WTC11 (cell line): ENCODE results near the gene RBM44. TPM values are rescaled to one million over a fixed set of nuclear protein-coding genes. Genes with fewer than 3 reads are reported as not detected.

Experiments
- ATAC-seq: fragments of 200-7000 bp; cut with Tn5 transposase; 2 replicates; pipeline ENCODE4 v1.10.0; 2021; ENCODE audit warnings: mild to moderate bottlenecking, moderate library complexity
- CTCF ChIA-PET: fragments of 300-600 bp; sonication (Branson Sonifier 250); formaldehyde crosslinking; loops from one replicate; lab custom pipeline; 2021; ENCODE audit warnings: antibody characterized with exemption; lab: Charles Lee
- POLR2A ChIA-PET: fragments of 350-600 bp; sonication (Branson Sonifier 250); formaldehyde crosslinking; loops from one replicate; lab custom pipeline; 2021; ENCODE audit warnings: antibody characterized with exemption; lab: Charles Lee
- DNase-seq: peaks from one replicate; pipeline ENCODE4 v3.0.0; 2021; ENCODE audit warnings: low spot score
- H3K27ac Mint-ChIP-seq: 2 replicates; pipeline ENCODE4 v1.8.0; 2021; ENCODE audit warnings: mixed read lengths
- H3K27me3 Mint-ChIP-seq: 2 replicates; pipeline ENCODE4 v1.8.0; 2021; ENCODE audit warnings: low read depth, mild to moderate bottlenecking, moderate library complexity, mixed read lengths
- H3K36me3 Mint-ChIP-seq: 2 replicates; pipeline ENCODE4 v1.8.0; 2021; ENCODE audit warnings: mixed read lengths
- H3K4me1 Mint-ChIP-seq: 2 replicates; pipeline ENCODE4 v1.8.0; 2022; ENCODE audit warnings: mixed read lengths
- H3K4me3 Mint-ChIP-seq: 2 replicates; pipeline ENCODE4 v1.8.0; 2021; ENCODE audit warnings: mild to moderate bottlenecking, moderate library complexity, mixed read lengths
- H3K9me3 Mint-ChIP-seq: 2 replicates; pipeline ENCODE4 v1.8.0; 2021; ENCODE audit warnings: mixed read lengths
- E2F1 ChIP-seq: sonication (generic); formaldehyde crosslinking; IDR thresholded peaks from 2 replicates; pipeline ENCODE4 v1.8.0; 2022; ENCODE audit warnings: mild to moderate bottlenecking, missing genetic modification reagents
- ETV6 ChIP-seq: sonication (generic); formaldehyde crosslinking; IDR thresholded peaks from 2 replicates; pipeline ENCODE4 v1.8.1; 2022; ENCODE audit warnings: mild to moderate bottlenecking, missing genetic modification reagents
- FOXP1 ChIP-seq: sonication (generic); formaldehyde crosslinking; IDR thresholded peaks from 2 replicates; pipeline ENCODE4 v1.8.0; 2022; ENCODE audit warnings: missing genetic modification reagents, mild to moderate bottlenecking, moderate library complexity, borderline replicate concordance
- JUN ChIP-seq: sonication (generic); formaldehyde crosslinking; IDR thresholded peaks from 2 replicates; pipeline ENCODE4 v1.8.0; 2023; ENCODE audit warnings: mild to moderate bottlenecking, missing genetic modification reagents
- KAT7 ChIP-seq: sonication (generic); formaldehyde crosslinking; IDR thresholded peaks from 2 replicates; pipeline ENCODE4 v1.8.1; 2023; ENCODE audit warnings: missing genetic modification reagents, mild to moderate bottlenecking, borderline replicate concordance
- MAX ChIP-seq: sonication (generic); formaldehyde crosslinking; IDR thresholded peaks from 2 replicates; pipeline ENCODE4 v1.8.0; 2022; ENCODE audit warnings: mild to moderate bottlenecking, missing genetic modification reagents
- OVOL2 ChIP-seq: fragments of 250-450 bp; sonication (Bioruptor Pico); IDR thresholded peaks from 2 replicates; pipeline ENCODE4 v1.9.0; 2021; ENCODE audit warnings: mild to moderate bottlenecking, borderline replicate concordance
- SMAD3 ChIP-seq: sonication (generic); formaldehyde crosslinking; IDR thresholded peaks from 2 replicates; pipeline ENCODE4 v1.8.0; 2022; ENCODE audit warnings: missing genetic modification reagents, mild to moderate bottlenecking, borderline replicate concordance
- SOX15 ChIP-seq: fragments of 250-450 bp; sonication (Bioruptor Pico); IDR thresholded peaks from 2 replicates; pipeline ENCODE4 v1.9.0; 2021; ENCODE audit warnings: mild to moderate bottlenecking
- TP53 ChIP-seq: sonication (generic); formaldehyde crosslinking; IDR thresholded peaks from 2 replicates; pipeline ENCODE4 v1.8.1; 2023; ENCODE audit warnings: mild to moderate bottlenecking, missing genetic modification reagents
- ZNF317 ChIP-seq: sonication (generic); formaldehyde crosslinking; IDR thresholded peaks from 2 replicates; pipeline ENCODE4 v1.8.1; 2023; ENCODE audit warnings: low read depth, mild to moderate bottlenecking, moderate library complexity, missing genetic modification reagents, borderline replicate concordance
- total RNA-seq: library from RNA; stranded (reverse); gene quantifications from 3 replicates; pipeline ENCODE4 v1.2.3, GENCODE V29; 2021
- TF ChIP-seq, protein P1 (sequence below): sonication (generic); formaldehyde crosslinking; IDR thresholded peaks from 2 replicates; pipeline ENCODE4 v1.8.1; 2022; ENCODE audit warnings: low read depth, mild to moderate bottlenecking, moderate library complexity, missing genetic modification reagents, borderline replicate concordance
- TF ChIP-seq, protein P2 (sequence below): sonication (generic); formaldehyde crosslinking; IDR thresholded peaks from 2 replicates; pipeline ENCODE4 v1.8.0; 2023; ENCODE audit warnings: mild to moderate bottlenecking, missing genetic modification reagents
- TF ChIP-seq, protein P3 (sequence below): sonication (generic); formaldehyde crosslinking; IDR thresholded peaks from 2 replicates; pipeline ENCODE4 v1.8.1; 2022; ENCODE audit warnings: low read depth, missing genetic modification reagents, borderline replicate concordance

RBM44 gene
- total RNA-seq, 1 experiment from 2014 or later, result 1.3 TPM

DNA sequence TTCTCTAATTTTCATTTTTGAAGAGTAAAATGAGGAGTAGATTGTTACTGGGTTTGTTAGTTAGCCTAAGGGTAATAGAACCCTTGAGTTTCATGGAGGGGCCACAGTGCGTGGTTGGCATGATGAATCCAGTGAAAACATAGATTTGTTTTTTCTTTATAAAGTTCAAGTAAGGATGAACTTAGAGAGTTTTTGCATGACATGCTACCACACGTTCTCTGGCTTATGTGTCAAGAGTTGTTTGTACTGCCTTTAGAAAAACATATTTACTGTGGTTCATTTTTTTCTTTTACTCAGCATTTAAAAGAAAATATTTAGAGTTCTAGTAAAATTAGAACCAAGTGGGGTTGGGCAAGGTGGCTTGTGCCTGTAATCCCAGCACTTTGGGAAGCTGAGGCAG is 21.8 kb downstream of the RBM44 start:
- no peak for DNase-seq
- no peak for ATAC-seq
- H3K4me1 Mint-ChIP-seq, result no peaks in the 10 kb centered on the region
- H3K27me3 Mint-ChIP-seq, result 0 out of 2 replicates have a peak, but pooled peaks cover 3% of the 10 kb centered on the region
- TF ChIP-seq SMAD3 (CRISPR knock-in tag), result no peak
- no peaks in the 10 kb centered on the region for H3K9me3 Mint-ChIP-seq
- H3K27ac Mint-ChIP-seq, result no peak overlapping the region
- H3K4me3 Mint-ChIP-seq, result no peak overlapping the region
- ChIA-PET CTCF (no interaction called here), POLR2A (no interaction called here)
- no peaks in the 10 kb centered on the region for H3K36me3 Mint-ChIP-seq

- no peaks in the 10 kb centered on the region for H3K27me3 Mint-ChIP-seq
- no peaks in the 10 kb centered on the region for H3K9me3 Mint-ChIP-seq
- H3K36me3 Mint-ChIP-seq, result no peaks in the 10 kb centered on the region
- no peaks in the 10 kb centered on the region for H3K4me1 Mint-ChIP-seq
- TF ChIP-seq SOX15 (CRISPR knock-in tag), result no peak
- no peak for TF ChIP-seq KAT7
- no peak for TF ChIP-seq FOXP1 (CRISPR knock-in tag)
- TF ChIP-seq, protein P1, sequence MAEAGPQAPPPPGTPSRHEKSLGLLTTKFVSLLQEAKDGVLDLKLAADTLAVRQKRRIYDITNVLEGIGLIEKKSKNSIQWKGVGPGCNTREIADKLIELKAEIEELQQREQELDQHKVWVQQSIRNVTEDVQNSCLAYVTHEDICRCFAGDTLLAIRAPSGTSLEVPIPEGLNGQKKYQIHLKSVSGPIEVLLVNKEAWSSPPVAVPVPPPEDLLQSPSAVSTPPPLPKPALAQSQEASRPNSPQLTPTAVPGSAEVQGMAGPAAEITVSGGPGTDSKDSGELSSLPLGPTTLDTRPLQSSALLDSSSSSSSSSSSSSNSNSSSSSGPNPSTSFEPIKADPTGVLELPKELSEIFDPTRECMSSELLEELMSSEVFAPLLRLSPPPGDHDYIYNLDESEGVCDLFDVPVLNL, result no peak
- no peak for TF ChIP-seq SMAD3 (CRISPR knock-in tag)
- TF ChIP-seq TP53 (CRISPR knock-in tag), result no peak
- TF ChIP-seq, protein P2, sequence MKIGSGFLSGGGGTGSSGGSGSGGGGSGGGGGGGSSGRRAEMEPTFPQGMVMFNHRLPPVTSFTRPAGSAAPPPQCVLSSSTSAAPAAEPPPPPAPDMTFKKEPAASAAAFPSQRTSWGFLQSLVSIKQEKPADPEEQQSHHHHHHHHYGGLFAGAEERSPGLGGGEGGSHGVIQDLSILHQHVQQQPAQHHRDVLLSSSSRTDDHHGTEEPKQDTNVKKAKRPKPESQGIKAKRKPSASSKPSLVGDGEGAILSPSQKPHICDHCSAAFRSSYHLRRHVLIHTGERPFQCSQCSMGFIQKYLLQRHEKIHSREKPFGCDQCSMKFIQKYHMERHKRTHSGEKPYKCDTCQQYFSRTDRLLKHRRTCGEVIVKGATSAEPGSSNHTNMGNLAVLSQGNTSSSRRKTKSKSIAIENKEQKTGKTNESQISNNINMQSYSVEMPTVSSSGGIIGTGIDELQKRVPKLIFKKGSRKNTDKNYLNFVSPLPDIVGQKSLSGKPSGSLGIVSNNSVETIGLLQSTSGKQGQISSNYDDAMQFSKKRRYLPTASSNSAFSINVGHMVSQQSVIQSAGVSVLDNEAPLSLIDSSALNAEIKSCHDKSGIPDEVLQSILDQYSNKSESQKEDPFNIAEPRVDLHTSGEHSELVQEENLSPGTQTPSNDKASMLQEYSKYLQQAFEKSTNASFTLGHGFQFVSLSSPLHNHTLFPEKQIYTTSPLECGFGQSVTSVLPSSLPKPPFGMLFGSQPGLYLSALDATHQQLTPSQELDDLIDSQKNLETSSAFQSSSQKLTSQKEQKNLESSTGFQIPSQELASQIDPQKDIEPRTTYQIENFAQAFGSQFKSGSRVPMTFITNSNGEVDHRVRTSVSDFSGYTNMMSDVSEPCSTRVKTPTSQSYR (CRISPR knock-in tag), result no peak
- TF ChIP-seq ZNF317 (CRISPR knock-in tag), result no peak
- TF ChIP-seq, protein P3, sequence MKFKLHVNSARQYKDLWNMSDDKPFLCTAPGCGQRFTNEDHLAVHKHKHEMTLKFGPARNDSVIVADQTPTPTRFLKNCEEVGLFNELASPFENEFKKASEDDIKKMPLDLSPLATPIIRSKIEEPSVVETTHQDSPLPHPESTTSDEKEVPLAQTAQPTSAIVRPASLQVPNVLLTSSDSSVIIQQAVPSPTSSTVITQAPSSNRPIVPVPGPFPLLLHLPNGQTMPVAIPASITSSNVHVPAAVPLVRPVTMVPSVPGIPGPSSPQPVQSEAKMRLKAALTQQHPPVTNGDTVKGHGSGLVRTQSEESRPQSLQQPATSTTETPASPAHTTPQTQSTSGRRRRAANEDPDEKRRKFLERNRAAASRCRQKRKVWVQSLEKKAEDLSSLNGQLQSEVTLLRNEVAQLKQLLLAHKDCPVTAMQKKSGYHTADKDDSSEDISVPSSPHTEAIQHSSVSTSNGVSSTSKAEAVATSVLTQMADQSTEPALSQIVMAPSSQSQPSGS (CRISPR knock-in tag), result no peak
- no peak for TF ChIP-seq MAX
- TF ChIP-seq ETV6 (CRISPR knock-in tag), result no peak
- no peak for DNase-seq
- no peak for ATAC-seq
- H3K4me3 Mint-ChIP-seq, result no peak overlapping the region
- CTCF ChIA-PET, result no interaction called here
- H3K27ac Mint-ChIP-seq, result no peak overlapping the region
- POLR2A ChIA-PET, result no interaction called here
Observed at GRCh38 chr2:237823544-237823943, 25.0 kb downstream of the RBM44 start.

- no peak for DNase-seq
- Mint-ChIP-seq H3K4me3 (no peak overlapping the region), H3K27me3 (no peaks in the 10 kb centered on the region), H3K4me1 (no peaks in the 10 kb centered on the region), H3K36me3 (no peaks in the 10 kb centered on the region), H3K27ac (no peak overlapping the region), H3K9me3 (no peaks in the 10 kb centered on the region)
- ChIA-PET POLR2A (no interaction called here), CTCF (no interaction called here)
- no peak for ATAC-seq
- no peak for TF ChIP-seq OVOL2 (CRISPR knock-in tag)
- no peak for TF ChIP-seq E2F1
- no peak for TF ChIP-seq TP53 (CRISPR knock-in tag)
- no peak for TF ChIP-seq JUN
Observed at GRCh38 chr2:237824085-237824484, 25.5 kb downstream of the RBM44 start.
